ENCODE results near the gene CTXN1.

Gene CTXN1

DNA sequence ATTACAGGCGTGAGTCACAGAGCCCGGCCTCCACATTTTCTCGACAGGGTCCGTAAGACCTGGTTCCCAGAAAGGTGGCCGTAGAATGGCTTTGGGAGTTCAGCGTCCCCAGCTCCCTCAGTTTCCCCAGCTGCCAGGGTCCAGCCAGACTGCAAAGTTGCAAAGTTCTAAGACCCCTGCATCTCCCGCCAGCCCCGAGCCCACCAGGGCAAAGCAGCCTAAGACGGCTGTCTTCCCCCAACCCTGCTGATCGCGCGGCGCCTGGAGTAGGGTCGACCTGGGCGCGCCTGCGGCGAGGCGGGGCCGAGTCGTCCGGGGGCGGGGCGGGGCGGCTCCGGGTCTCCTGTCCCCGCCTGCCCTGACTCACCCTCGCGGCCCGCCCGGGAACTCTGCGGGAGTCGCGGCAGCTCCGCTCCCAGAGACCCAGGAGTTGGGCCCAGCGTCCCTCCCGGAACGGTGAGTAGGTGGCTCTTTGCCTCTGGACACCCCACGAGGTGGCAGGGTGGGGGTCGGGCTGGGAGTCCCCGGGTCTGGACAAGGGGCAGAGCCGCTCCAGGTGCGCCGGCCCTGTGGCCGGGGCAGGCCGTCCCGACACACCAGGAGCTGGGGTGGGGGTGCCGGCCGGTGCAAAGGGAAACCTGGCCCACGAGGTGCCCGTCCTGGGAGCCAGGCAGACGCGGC is 37.6 kb downstream of the CTXN1 start, which contains the start of gene LRRC8E:
Gene LRRC8E, plus strand, starts transcription at position 366 of the 681 bp plus-strand sequence. CDS start 7,094 bp downstream, outside the sequence.
- peak within 1 kb of the TSS; percentile 75 for H4K8ac ChIP-seq (ENCODE audit: low read length)
- H3K36me3 ChIP-seq (ENCODE audit: control insufficient read depth in 1 of 2, insufficient read depth in 2 of 2, low read depth in 1 of 2, low read length in 2 of 2): no peaks in the 10 kb centered on the region
- H3K4me3 ChIP-seq (ENCODE audit: insufficient read depth in 1 of 2, low read depth in 1 of 2, low read length in 2 of 2): peak within 1 kb of the TSS; percentile 79 to 89
- peak within 1 kb of the TSS; percentile 81 for H2AFZ ChIP-seq (ENCODE audit: low read depth, low read length)
- peak within 1 kb of the TSS; percentile 80 to 91 for H3K18ac ChIP-seq (ENCODE audit: low read depth in 1 of 2, low read length in 2 of 2)
- H3K9ac ChIP-seq (ENCODE audit: low read length): peak within 1 kb of the TSS; percentile 90
- peaks cover 22% of the 10 kb centered on the region for H3K4me1 ChIP-seq (ENCODE audit: control insufficient read depth, insufficient read depth, low read depth, low read length)
- H3K27me3 ChIP-seq (ENCODE audit: control insufficient read depth in 1 of 2, insufficient read depth in 1 of 2, low read length in 2 of 2): peaks cover 0 to 5% of the 10 kb centered on the region in 2 experiments
- peak within 1 kb of the TSS; percentile 9 for H4K91ac ChIP-seq (ENCODE audit: low read length)
- H3K23ac ChIP-seq (ENCODE audit: low read length in 2 of 2): peak within 1 kb of the TSS in 1 of 2 experiments; percentile 35
- H3K4ac ChIP-seq (ENCODE audit: low read depth in 1 of 2, low read length in 2 of 2): peak within 1 kb of the TSS; percentile 71 to 87
- H2AK5ac ChIP-seq (ENCODE audit: low read length, severe bottlenecking): peak within 1 kb of the TSS; percentile 53
- peak within 1 kb of the TSS; percentile 76 for H3K4me2 ChIP-seq (ENCODE audit: low read length, poor library complexity, severe bottlenecking)
- peak within 1 kb of the TSS in 1 of 2 experiments; percentile 71 for H3K14ac ChIP-seq (ENCODE audit: low read length in 2 of 2)
- peak within 1 kb of the TSS; percentile 35 to 72 for H2BK12ac ChIP-seq (ENCODE audit: low read length in 2 of 2)
- no peaks in the 10 kb centered on the region for H3K9me3 ChIP-seq (ENCODE audit: control insufficient read depth, low read length)
- DNase-seq: peak; percentile 77
- WGBS: 9% methylated on average over 49 of the region's 53 CpGs
- peak within 1 kb of the TSS; percentile 82 for H2BK120ac ChIP-seq (ENCODE audit: low read depth, low read length)
- H2BK5ac ChIP-seq (ENCODE audit: low read depth, low read length, poor library complexity, severe bottlenecking): peak within 1 kb of the TSS; percentile 61
- peak within 1 kb of the TSS; percentile 26 for H2BK15ac ChIP-seq (ENCODE audit: low read depth, poor library complexity, severe bottlenecking)
- H3K79me1 ChIP-seq (replicated peaks; ENCODE audit: low read length, poor library complexity, severe bottlenecking): peaks cover 21% of the 10 kb centered on the region
- H3K27ac ChIP-seq (ENCODE audit: low read length, poor library complexity, severe bottlenecking): no peak within 1 kb of the TSS

DNA sequence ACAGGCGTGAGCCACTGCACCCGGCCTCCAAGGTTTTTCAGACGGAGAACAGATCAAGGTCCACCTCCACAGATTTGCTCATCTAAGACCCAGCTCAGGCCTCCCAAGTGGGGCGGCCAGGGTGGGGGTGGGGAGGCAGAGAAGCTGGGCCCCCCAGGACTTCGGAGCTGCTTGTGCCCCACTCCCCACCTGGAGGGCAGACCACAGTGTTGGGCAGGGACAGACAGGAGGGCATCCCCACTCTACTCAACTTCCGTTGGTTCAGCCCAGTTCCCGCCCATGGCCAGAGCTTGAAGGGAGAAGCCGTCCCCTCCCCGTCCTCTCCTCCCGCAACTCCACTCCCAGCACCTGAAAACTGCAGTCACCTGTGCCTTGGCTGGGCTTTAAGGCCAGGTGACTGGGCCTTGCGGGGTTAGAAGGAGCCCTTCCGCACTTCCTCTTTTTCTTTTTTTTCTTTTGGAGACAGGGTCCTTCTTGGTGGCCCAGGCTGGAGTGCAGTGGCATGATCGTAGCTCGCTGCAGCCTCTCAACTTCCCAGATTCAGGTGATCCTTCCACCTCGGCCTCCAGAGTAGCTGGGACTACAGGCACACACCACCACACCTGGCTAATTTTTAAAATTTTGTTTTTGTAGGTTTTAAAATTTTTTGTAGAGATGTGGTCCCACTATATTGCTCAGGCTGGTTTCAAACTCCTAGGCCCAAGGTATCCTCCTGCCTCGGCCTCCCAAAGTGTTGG is 38.4 kb downstream of the CTXN1 start:
- 87% methylated on average over 14 of the region's 16 CpGs for WGBS
- no peak overlapping the region for H3K18ac ChIP-seq (ENCODE audit: low read depth in 1 of 2, low read length in 2 of 2)
- peaks cover 23% of the 10 kb centered on the region for H3K4me1 ChIP-seq (ENCODE audit: control insufficient read depth, insufficient read depth, low read depth, low read length)
- H3K79me1 ChIP-seq (replicated peaks; ENCODE audit: low read length, poor library complexity, severe bottlenecking): peaks cover 18% of the 10 kb centered on the region
- H3K27me3 ChIP-seq (ENCODE audit: control insufficient read depth in 1 of 2, insufficient read depth in 1 of 2, low read length in 2 of 2): peaks cover 0 to 5% of the 10 kb centered on the region in 2 experiments
- no peak overlapping the region for H3K27ac ChIP-seq (ENCODE audit: low read length, poor library complexity, severe bottlenecking)
- H4K91ac ChIP-seq (ENCODE audit: low read length): peak overlapping the region; percentile 9
- no peak overlapping the region for H3K9ac ChIP-seq (ENCODE audit: low read length)
- H2AFZ ChIP-seq (ENCODE audit: low read depth, low read length): no peak overlapping the region
- H4K8ac ChIP-seq (ENCODE audit: low read length): peak overlapping the region; percentile 38
- H2BK15ac ChIP-seq (ENCODE audit: low read depth, poor library complexity, severe bottlenecking): no peak overlapping the region
- peak overlapping the region; percentile 82 for H2BK120ac ChIP-seq (ENCODE audit: low read depth, low read length)
- peak overlapping the region in 1 of 2 experiments; percentile 89 for H3K4me3 ChIP-seq (ENCODE audit: insufficient read depth in 1 of 2, low read depth in 1 of 2, low read length in 2 of 2)
- H3K36me3 ChIP-seq (ENCODE audit: control insufficient read depth in 1 of 2, insufficient read depth in 2 of 2, low read depth in 1 of 2, low read length in 2 of 2): no peaks in the 10 kb centered on the region
- H2AK5ac ChIP-seq (ENCODE audit: low read length, severe bottlenecking): no peak overlapping the region
- H3K4me2 ChIP-seq (ENCODE audit: low read length, poor library complexity, severe bottlenecking): peak overlapping the region; percentile 76
- H3K9me3 ChIP-seq (ENCODE audit: control insufficient read depth, low read length): no peaks in the 10 kb centered on the region
- H2BK12ac ChIP-seq (ENCODE audit: low read length in 2 of 2): peak overlapping the region in 1 of 2 experiments; percentile 35
- no peak overlapping the region for H3K14ac ChIP-seq (ENCODE audit: low read length in 2 of 2)
- H3K4ac ChIP-seq (ENCODE audit: low read depth in 1 of 2, low read length in 2 of 2): peak overlapping the region in 1 of 2 experiments; percentile 71
- DNase-seq: no peak
- no peak overlapping the region for H2BK5ac ChIP-seq (ENCODE audit: low read depth, low read length, poor library complexity, severe bottlenecking)
- H3K23ac ChIP-seq (ENCODE audit: low read length in 2 of 2): no peak overlapping the region

DNA sequence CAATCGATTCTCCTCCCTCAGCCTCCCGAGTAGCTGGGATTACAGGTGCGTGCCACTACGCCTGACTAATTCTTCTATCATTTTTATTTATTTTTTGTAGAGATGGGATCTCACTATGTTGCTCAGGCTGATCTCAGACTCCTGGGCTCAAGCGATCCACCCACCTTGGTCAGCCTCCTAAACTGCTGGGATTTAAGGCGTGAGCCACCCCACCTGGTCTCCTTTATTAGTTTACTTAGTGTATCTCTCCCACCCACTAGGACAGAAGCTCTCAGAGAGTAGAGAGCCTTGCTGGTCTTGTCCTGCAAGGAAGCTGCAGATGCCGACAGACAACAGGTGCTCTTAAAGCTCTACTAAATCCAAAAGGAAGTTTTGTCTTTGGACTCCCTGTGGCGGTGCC is 40.1 kb downstream of the CTXN1 start:
- Histone ChIP-seq H2AFZ (ENCODE audit: low read depth, low read length) (no peak overlapping the region), H4K91ac (ENCODE audit: low read length) (no peak overlapping the region), H3K23ac (ENCODE audit: low read length in 2 of 2) (no peak overlapping the region), H3K9ac (ENCODE audit: low read length) (no peak overlapping the region), H3K9me3 (ENCODE audit: control insufficient read depth, low read length) (no peaks in the 10 kb centered on the region), H2AK5ac (ENCODE audit: low read length, severe bottlenecking) (no peak overlapping the region), H3K18ac (ENCODE audit: low read depth in 1 of 2, low read length in 2 of 2) (no peak overlapping the region), H3K36me3 (ENCODE audit: control insufficient read depth in 1 of 2, insufficient read depth in 2 of 2, low read depth in 1 of 2, low read length in 2 of 2) (no peaks in the 10 kb centered on the region), H3K27me3 (ENCODE audit: control insufficient read depth in 1 of 2, insufficient read depth in 1 of 2, low read length in 2 of 2) (peaks cover 5% of the 10 kb centered on the region in 2 experiments), H3K4me1 (ENCODE audit: control insufficient read depth, insufficient read depth, low read depth, low read length) (peaks cover 13% of the 10 kb centered on the region), H3K4me3 (ENCODE audit: insufficient read depth in 1 of 2, low read depth in 1 of 2, low read length in 2 of 2) (no peak overlapping the region), H2BK15ac (ENCODE audit: low read depth, poor library complexity, severe bottlenecking) (no peak overlapping the region), H3K4me2 (ENCODE audit: low read length, poor library complexity, severe bottlenecking) (no peak overlapping the region), H2BK5ac (ENCODE audit: low read depth, low read length, poor library complexity, severe bottlenecking) (no peak overlapping the region), H3K4ac (ENCODE audit: low read depth in 1 of 2, low read length in 2 of 2) (no peak overlapping the region), H3K27ac (ENCODE audit: low read length, poor library complexity, severe bottlenecking) (no peak overlapping the region), H3K14ac (ENCODE audit: low read length in 2 of 2) (no peak overlapping the region), H4K8ac (ENCODE audit: low read length) (no peak overlapping the region), H3K79me1 (replicated peaks; ENCODE audit: low read length, poor library complexity, severe bottlenecking) (peaks cover 9% of the 10 kb centered on the region), H2BK12ac (ENCODE audit: low read length in 2 of 2) (no peak overlapping the region), H2BK120ac (ENCODE audit: low read depth, low read length) (no peak overlapping the region)
- DNase-seq: no peak
- WGBS: 93% methylated on average over 5 of the region's 8 CpGs

Data from mesenchymal stem cell (in vitro differentiated cells and primary cell).